OCI-LY7 (cell line): ENCODE data around the gene COL20A1. TPM values are rescaled to one million over a fixed set of nuclear protein-coding genes. Genes with fewer than 3 reads are reported as not detected.

ENCODE experiments used
- BruUV-seq: library from RNA; stranded (reverse); fragments of 400-500 nt; replicated peaks from 2 replicates; lab custom pipeline; 2021; lab: Mats Ljungman, UMichigan
- CTCF ChIA-PET: fragments of 300-600 bp; sonication (Branson Sonifier 250); formaldehyde crosslinking; loops from one replicate; lab custom pipeline; 2022; ENCODE audit warnings: antibody characterized with exemption; ENCODE audit not compliant: unreplicated experiment; lab: Charles Lee
- POLR2A ChIA-PET: fragments of 300-600 bp; sonication (Branson Sonifier 250); formaldehyde crosslinking; loops from one replicate; lab custom pipeline; 2022; ENCODE audit warnings: antibody characterized with exemption; lab: Charles Lee
- DNase-seq: peaks from one replicate; pipeline ENCODE4 v3.0.0-alpha.2; 2015; ENCODE audit warnings: low spot score
- H2AFZ ChIP-seq: fragments of 200-600 bp; sonication (generic), shearing (Covaris generic); 2 replicates; pipeline ENCODE4 v1.6.1; 2014; ENCODE audit warnings: mild to moderate bottlenecking, antibody characterized with exemption, low read length, moderate library complexity
- H3K27ac ChIP-seq: fragments of 200-600 bp; sonication (generic); 2 replicates; pipeline ENCODE4 v1.5.1; 2014; ENCODE audit warnings: mixed run types, low read depth, mild to moderate bottlenecking, moderate library complexity, low read length, inconsistent platforms; ENCODE audit not compliant: poor library complexity, severe bottlenecking
- H3K36me3 ChIP-seq: fragments of 200-600 bp; sonication (generic); 2 replicates; pipeline ENCODE4 v1.6.1; 2014; ENCODE audit warnings: mild to moderate bottlenecking, antibody characterized with exemption, low read length, moderate library complexity, mixed read lengths; ENCODE audit not compliant: insufficient read depth
- H3K4me1 ChIP-seq: fragments of 200-600 bp; sonication (generic); 2 replicates; pipeline ENCODE4 v1.5.1; 2014; ENCODE audit warnings: mild to moderate bottlenecking, low read length; ENCODE audit not compliant: insufficient read depth, poor library complexity, severe bottlenecking
- H3K4me2 ChIP-seq: fragments of 200-600 bp; sonication (generic); 2 replicates; pipeline ENCODE4 v1.6.1; 2014; ENCODE audit warnings: mild to moderate bottlenecking, low read length
- H3K4me3 ChIP-seq: fragments of 200-600 bp; sonication (generic); 2 replicates; pipeline ENCODE4 v1.5.1; 2014; ENCODE audit warnings: mild to moderate bottlenecking, low read depth, low read length; ENCODE audit not compliant: poor library complexity, severe bottlenecking
- H3K79me2 ChIP-seq: fragments of 200-600 bp; sonication (generic); 2 replicates; pipeline ENCODE4 v1.6.1; 2016; ENCODE audit warnings: low read depth, mild to moderate bottlenecking, low read length, moderate library complexity, mixed read lengths; ENCODE audit not compliant: insufficient read depth
- H3K9me2 ChIP-seq: fragments of 200-600 bp; sonication (generic); 2 replicates; pipeline ENCODE4 v1.6.1; 2016; ENCODE audit warnings: mild to moderate bottlenecking, low read length, mixed read lengths; ENCODE audit not compliant: insufficient read depth
- H3K9me3 ChIP-seq: fragments of 200-600 bp; sonication (generic); 2 replicates; pipeline ENCODE4 v1.6.1; 2014; ENCODE audit warnings: mild to moderate bottlenecking, mixed run types, low read length, mixed read lengths
- H4K20me1 ChIP-seq: fragments of 200-600 bp; sonication (generic); 2 replicates; pipeline ENCODE4 v1.6.1; 2014; ENCODE audit warnings: mild to moderate bottlenecking, antibody characterized with exemption, low read length, moderate library complexity, mixed read lengths; ENCODE audit not compliant: insufficient read depth
- EZH2phosphoT487 ChIP-seq: fragments of 200-600 bp; sonication (generic); IDR thresholded peaks from 2 replicates; pipeline ENCODE4 v1.6.1; 2018; ENCODE audit warnings: low read depth, borderline replicate concordance, mild to moderate bottlenecking, mixed run types, antibody characterized with exemption, low read length, moderate library complexity, mixed read lengths
- intact Hi-C: fragments of 100-400 bp; cut with micrococcal nuclease; formaldehyde crosslinking; loops from one replicate; pipeline ENCODE4 v1.10.0; 2022; ENCODE audit not compliant: unreplicated experiment
- total RNA-seq, 2 experiments: library from RNA; depleted of rRNA in 1 of 2; stranded (reverse); fragments of >200 nt in 1 of 2; shearing (Covaris generic) in 1 of 2; gene quantifications; 2 replicates each; pipeline ENCODE4 v1.2.3, GENCODE V29; 2014 to 2022
- TF ChIP-seq, protein P1 (sequence below): fragments of 200-600 bp; sonication (generic); conservative IDR thresholded peaks from 2 replicates; pipeline ENCODE4 v1.5.1; 2014; ENCODE audit warnings: mild to moderate bottlenecking, antibody characterized with exemption, low read length, moderate library complexity, mixed read lengths

The COL20A1 gene
- total RNA-seq, 2 experiments from 2014 or later = 0.15 TPM; not detected in 1

DNA sequence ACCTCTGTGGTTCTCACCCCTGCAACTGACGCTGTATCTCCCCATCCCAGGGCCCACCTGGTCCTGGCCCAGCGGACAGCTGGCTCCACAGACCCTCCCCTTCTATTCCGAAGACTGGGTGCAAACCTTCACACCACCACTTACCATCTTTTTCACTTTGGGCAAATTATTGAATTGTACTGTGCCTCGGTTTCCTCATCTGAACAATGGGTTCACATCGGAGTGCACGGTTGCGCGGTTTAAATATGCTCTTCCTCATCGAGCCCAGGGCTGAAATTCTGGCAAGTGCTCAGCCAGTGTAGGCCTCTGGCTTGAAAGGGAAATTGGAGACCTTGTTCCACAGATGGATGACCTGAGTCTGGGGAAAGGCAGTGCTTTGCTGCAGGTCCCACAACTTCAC is 23.3 kb upstream of the COL20A1 start:
- H3K4me3 ChIP-seq = no peak overlapping the region
- no peaks in the 10 kb centered on the region for H3K9me3 ChIP-seq
- H3K79me2 ChIP-seq = peaks cover 18% of the 10 kb centered on the region
- no peak for TF ChIP-seq EZH2phosphoT487
- TF ChIP-seq, protein P1, sequence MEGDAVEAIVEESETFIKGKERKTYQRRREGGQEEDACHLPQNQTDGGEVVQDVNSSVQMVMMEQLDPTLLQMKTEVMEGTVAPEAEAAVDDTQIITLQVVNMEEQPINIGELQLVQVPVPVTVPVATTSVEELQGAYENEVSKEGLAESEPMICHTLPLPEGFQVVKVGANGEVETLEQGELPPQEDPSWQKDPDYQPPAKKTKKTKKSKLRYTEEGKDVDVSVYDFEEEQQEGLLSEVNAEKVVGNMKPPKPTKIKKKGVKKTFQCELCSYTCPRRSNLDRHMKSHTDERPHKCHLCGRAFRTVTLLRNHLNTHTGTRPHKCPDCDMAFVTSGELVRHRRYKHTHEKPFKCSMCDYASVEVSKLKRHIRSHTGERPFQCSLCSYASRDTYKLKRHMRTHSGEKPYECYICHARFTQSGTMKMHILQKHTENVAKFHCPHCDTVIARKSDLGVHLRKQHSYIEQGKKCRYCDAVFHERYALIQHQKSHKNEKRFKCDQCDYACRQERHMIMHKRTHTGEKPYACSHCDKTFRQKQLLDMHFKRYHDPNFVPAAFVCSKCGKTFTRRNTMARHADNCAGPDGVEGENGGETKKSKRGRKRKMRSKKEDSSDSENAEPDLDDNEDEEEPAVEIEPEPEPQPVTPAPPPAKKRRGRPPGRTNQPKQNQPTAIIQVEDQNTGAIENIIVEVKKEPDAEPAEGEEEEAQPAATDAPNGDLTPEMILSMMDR = no peak
- H4K20me1 ChIP-seq = peaks cover 10% of the 10 kb centered on the region; the same call in 1 of the 2 replicates
- DNase-seq = no peak
- CTCF ChIA-PET = no interaction called here
- BruUV-seq = no TSS peak
- H3K27ac ChIP-seq = no peak overlapping the region
- POLR2A ChIA-PET = no interaction called here
- intact Hi-C loops = loop anchor here (5.0 kb wide), 1 partner anchor 52 kb away; the partner anchor contains the start of gene YTHDF1
- peaks cover 17% of the 10 kb centered on the region for H3K4me1 ChIP-seq
- no peaks in the 10 kb centered on the region for H3K36me3 ChIP-seq
- no peak overlapping the region for H2AFZ ChIP-seq
- no peaks in the 10 kb centered on the region for H3K9me2 ChIP-seq
- no peak overlapping the region for H3K4me2 ChIP-seq

DNA sequence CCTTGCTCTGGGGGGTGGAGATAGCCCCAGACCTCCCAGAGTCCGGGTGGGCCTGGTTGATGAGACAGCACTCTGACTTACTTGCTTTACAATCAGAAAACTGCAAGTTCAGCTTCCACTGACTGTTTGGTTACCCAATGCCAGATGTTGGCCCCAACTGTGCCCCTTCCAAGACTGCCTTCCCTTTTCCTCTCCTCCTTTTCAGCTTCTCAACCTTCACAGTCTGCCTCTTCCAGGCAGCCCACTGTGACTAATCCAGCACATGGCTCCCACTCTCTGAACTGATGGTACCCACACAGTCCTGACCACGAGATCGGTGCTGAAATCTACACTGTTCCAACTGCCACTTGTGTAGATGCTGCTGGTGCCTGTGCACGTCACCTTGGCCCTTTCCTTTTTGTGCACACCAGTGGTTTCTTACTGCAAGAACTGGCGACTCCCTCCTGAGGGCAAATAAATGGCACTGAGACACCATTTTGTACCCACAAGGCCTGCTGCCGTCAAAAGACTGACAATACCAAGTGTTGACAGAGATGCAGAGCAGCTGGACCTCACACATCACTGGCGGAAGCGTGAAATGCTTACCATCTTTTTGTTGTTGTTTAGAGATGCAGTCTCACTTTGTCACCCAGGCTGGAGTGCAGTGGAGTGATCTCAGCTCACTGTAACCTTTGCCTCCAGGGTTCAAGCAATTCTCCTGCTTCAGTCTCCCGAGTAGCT is 22.2 kb upstream of the COL20A1 start:
- no peak for TF ChIP-seq EZH2phosphoT487
- TF ChIP-seq, protein P1 = no peak
- intact Hi-C loops = loop anchor here (5.0 kb wide), 1 partner anchor 53 kb away; the partner anchor contains the start of gene YTHDF1
- no TSS peak for BruUV-seq

More for the DNA sequence above, 22.2 kb upstream of the COL20A1 start:
- Histone ChIP-seq H4K20me1 (peaks cover 10% of the 10 kb centered on the region; the same call in 1 of the 2 replicates), H3K4me3 (no peak overlapping the region), H3K9me2 (no peaks in the 10 kb centered on the region), H3K36me3 (peaks cover under 1% of the 10 kb centered on the region; the same call in 1 of the 2 replicates), H3K79me2 (peaks cover 24% of the 10 kb centered on the region), H2AFZ (no peak overlapping the region), H3K4me1 (peaks cover 17% of the 10 kb centered on the region), H3K4me2 (no peak overlapping the region), H3K27ac (no peak overlapping the region), H3K9me3 (no peaks in the 10 kb centered on the region)
- POLR2A ChIA-PET = no interaction called here
- no peak for DNase-seq
- CTCF ChIA-PET = no interaction called here
